Measurements from ENCODE around the gene TDRD12. TPM values are rescaled to one million over a fixed set of nuclear protein-coding genes. Genes with fewer than 3 reads are reported as not detected.

Gene TDRD12
- total and polyA plus RNA-seq, 4 donors, result under 0.01 to 0.23 (median 0.02) TPM; not detected in 1

- WGBS, result 82% methylated on average over 7 of the region's 7 CpGs
- Histone ChIP-seq H3K27ac (ENCODE audit: low read depth in 1 of 2, low read length in 2 of 2) (no peak overlapping the region), H3K36me3 (ENCODE audit: control insufficient read depth in 4 of 4, insufficient read depth in 3 of 4, low read depth in 1 of 4, low read length in 3 of 4) (no peaks in the 10 kb centered on the region), H3K9me3 (ENCODE audit: control insufficient read depth in 4 of 4, low read length in 3 of 4) (no peaks in the 10 kb centered on the region), H3K9ac (ENCODE audit: low read depth in 1 of 2, low read length in 2 of 2) (no peak overlapping the region), H3K4me1 (ENCODE audit: control insufficient read depth in 4 of 4, insufficient read depth in 4 of 4, low read length in 3 of 4) (peaks cover 0 to 6% (median 4%) of the 10 kb centered on the region in 4 donors), H3K4me3 (ENCODE audit: low read depth in 1 of 3, low read length in 3 of 3) (no peak overlapping the region), H3K27me3 (ENCODE audit: control insufficient read depth in 4 of 4, insufficient read depth in 4 of 4, low read length in 3 of 4) (no peaks in the 10 kb centered on the region)
- no peak for DNase-seq (ENCODE audit: low spot score)
- TF ChIP-seq, protein P1, sequence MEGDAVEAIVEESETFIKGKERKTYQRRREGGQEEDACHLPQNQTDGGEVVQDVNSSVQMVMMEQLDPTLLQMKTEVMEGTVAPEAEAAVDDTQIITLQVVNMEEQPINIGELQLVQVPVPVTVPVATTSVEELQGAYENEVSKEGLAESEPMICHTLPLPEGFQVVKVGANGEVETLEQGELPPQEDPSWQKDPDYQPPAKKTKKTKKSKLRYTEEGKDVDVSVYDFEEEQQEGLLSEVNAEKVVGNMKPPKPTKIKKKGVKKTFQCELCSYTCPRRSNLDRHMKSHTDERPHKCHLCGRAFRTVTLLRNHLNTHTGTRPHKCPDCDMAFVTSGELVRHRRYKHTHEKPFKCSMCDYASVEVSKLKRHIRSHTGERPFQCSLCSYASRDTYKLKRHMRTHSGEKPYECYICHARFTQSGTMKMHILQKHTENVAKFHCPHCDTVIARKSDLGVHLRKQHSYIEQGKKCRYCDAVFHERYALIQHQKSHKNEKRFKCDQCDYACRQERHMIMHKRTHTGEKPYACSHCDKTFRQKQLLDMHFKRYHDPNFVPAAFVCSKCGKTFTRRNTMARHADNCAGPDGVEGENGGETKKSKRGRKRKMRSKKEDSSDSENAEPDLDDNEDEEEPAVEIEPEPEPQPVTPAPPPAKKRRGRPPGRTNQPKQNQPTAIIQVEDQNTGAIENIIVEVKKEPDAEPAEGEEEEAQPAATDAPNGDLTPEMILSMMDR (IDR thresholded peaks at IDR 0.05; ENCODE audit: low read depth, low read length, missing input control), result no peak
- TF ChIP-seq TAF1 (conservative IDR thresholded peaks at IDR 0.05), result no peak
- TF ChIP-seq NR2F2 (IDR thresholded peaks at IDR 0.05), result no peak
- no peak for TF ChIP-seq SP1 (IDR thresholded peaks at IDR 0.05)
- TF ChIP-seq EGR1 (IDR thresholded peaks at IDR 0.05; ENCODE audit: low read depth in 2 of 2), result no peak
- no peak for TF ChIP-seq ATF3 (IDR thresholded peaks at IDR 0.05)
- no peak for TF ChIP-seq JUND (IDR thresholded peaks at IDR 0.05)
- no peak for TF ChIP-seq HNF4G (IDR thresholded peaks at IDR 0.05)
- TF ChIP-seq FOXA2 (IDR thresholded peaks at IDR 0.05), result no peak
- TF ChIP-seq, protein P2, sequence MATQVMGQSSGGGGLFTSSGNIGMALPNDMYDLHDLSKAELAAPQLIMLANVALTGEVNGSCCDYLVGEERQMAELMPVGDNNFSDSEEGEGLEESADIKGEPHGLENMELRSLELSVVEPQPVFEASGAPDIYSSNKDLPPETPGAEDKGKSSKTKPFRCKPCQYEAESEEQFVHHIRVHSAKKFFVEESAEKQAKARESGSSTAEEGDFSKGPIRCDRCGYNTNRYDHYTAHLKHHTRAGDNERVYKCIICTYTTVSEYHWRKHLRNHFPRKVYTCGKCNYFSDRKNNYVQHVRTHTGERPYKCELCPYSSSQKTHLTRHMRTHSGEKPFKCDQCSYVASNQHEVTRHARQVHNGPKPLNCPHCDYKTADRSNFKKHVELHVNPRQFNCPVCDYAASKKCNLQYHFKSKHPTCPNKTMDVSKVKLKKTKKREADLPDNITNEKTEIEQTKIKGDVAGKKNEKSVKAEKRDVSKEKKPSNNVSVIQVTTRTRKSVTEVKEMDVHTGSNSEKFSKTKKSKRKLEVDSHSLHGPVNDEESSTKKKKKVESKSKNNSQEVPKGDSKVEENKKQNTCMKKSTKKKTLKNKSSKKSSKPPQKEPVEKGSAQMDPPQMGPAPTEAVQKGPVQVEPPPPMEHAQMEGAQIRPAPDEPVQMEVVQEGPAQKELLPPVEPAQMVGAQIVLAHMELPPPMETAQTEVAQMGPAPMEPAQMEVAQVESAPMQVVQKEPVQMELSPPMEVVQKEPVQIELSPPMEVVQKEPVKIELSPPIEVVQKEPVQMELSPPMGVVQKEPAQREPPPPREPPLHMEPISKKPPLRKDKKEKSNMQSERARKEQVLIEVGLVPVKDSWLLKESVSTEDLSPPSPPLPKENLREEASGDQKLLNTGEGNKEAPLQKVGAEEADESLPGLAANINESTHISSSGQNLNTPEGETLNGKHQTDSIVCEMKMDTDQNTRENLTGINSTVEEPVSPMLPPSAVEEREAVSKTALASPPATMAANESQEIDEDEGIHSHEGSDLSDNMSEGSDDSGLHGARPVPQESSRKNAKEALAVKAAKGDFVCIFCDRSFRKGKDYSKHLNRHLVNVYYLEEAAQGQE (IDR thresholded peaks at IDR 0.05), result no peak
- no peak for TF ChIP-seq RXRA (IDR thresholded peaks at IDR 0.05)
- TF ChIP-seq, protein P3, sequence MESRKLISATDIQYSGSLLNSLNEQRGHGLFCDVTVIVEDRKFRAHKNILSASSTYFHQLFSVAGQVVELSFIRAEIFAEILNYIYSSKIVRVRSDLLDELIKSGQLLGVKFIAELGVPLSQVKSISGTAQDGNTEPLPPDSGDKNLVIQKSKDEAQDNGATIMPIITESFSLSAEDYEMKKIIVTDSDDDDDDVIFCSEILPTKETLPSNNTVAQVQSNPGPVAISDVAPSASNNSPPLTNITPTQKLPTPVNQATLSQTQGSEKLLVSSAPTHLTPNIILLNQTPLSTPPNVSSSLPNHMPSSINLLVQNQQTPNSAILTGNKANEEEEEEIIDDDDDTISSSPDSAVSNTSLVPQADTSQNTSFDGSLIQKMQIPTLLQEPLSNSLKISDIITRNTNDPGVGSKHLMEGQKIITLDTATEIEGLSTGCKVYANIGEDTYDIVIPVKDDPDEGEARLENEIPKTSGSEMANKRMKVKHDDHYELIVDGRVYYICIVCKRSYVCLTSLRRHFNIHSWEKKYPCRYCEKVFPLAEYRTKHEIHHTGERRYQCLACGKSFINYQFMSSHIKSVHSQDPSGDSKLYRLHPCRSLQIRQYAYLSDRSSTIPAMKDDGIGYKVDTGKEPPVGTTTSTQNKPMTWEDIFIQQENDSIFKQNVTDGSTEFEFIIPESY (IDR thresholded peaks at IDR 0.05), result no peak
- no peak for TF ChIP-seq HNF4A (conservative IDR thresholded peaks at IDR 0.05)
- no peak for TF ChIP-seq GABPA (IDR thresholded peaks at IDR 0.05 in 1 of 2, conservative IDR thresholded peaks at IDR 0.05 in 1 of 2)
These were observed 155.9 kb downstream of the TDRD12 start for GRCh38 chr19:32875428-32875827.

GRCh38 chr19:32876236-32876918 is 156.8 kb downstream of the TDRD12 start:
- TF ChIP-seq, protein P4, sequence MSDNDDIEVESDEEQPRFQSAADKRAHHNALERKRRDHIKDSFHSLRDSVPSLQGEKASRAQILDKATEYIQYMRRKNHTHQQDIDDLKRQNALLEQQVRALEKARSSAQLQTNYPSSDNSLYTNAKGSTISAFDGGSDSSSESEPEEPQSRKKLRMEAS (IDR thresholded peaks at IDR 0.05), result no peak
- TF ChIP-seq EGR1 (IDR thresholded peaks at IDR 0.05; ENCODE audit: low read depth in 2 of 2), result no peak
- no peak for TF ChIP-seq GABPA (IDR thresholded peaks at IDR 0.05 in 1 of 2, conservative IDR thresholded peaks at IDR 0.05 in 1 of 2)
- TF ChIP-seq YY1 (IDR thresholded peaks at IDR 0.05), result no peak
- TF ChIP-seq ATF3 (IDR thresholded peaks at IDR 0.05), result no peak
- TF ChIP-seq, protein P3 (IDR thresholded peaks at IDR 0.05), result no peak
- no peak for TF ChIP-seq JUND (IDR thresholded peaks at IDR 0.05)
- TF ChIP-seq HNF4G (IDR thresholded peaks at IDR 0.05), result no peak
- no peak for TF ChIP-seq FOXA2 (IDR thresholded peaks at IDR 0.05)
- TF ChIP-seq SP1 (IDR thresholded peaks at IDR 0.05), result no peak
- DNase-seq (ENCODE audit: low spot score), result no peak
- Histone ChIP-seq H3K27ac (ENCODE audit: low read depth in 1 of 2, low read length in 2 of 2) (no peak overlapping the region), H3K27me3 (ENCODE audit: control insufficient read depth in 4 of 4, insufficient read depth in 4 of 4, low read length in 3 of 4) (no peaks in the 10 kb centered on the region), H3K4me3 (ENCODE audit: low read depth in 1 of 3, low read length in 3 of 3) (no peak overlapping the region), H3K9me3 (ENCODE audit: control insufficient read depth in 4 of 4, low read length in 3 of 4) (no peaks in the 10 kb centered on the region), H3K4me1 (ENCODE audit: control insufficient read depth in 4 of 4, insufficient read depth in 4 of 4, low read length in 3 of 4) (peaks cover 0 to 3% (median 0%) of the 10 kb centered on the region in 4 donors), H3K9ac (ENCODE audit: low read depth in 1 of 2, low read length in 2 of 2) (no peak overlapping the region), H3K36me3 (ENCODE audit: control insufficient read depth in 4 of 4, insufficient read depth in 3 of 4, low read depth in 1 of 4, low read length in 3 of 4) (no peaks in the 10 kb centered on the region)
- 90% methylated on average over 9 of the region's 9 CpGs for WGBS

All from liver (tissue), 9 donors.